HCT116 (cell line): ENCODE results near the gene ZNF804B. TPM values are rescaled to one million over a fixed set of nuclear protein-coding genes. Genes with fewer than 3 reads are reported as not detected.

ENCODE experiments used
- ATAC-seq: fragments of 200-7000 bp; cut with Tn5 transposase; 2 replicates; pipeline ENCODE4 v1.9.1; 2020; ENCODE audit warnings: mild to moderate bottlenecking, moderate library complexity
- BruUV-seq: library from RNA; stranded (reverse); fragments of 400-500 nt; replicated peaks from 2 replicates; lab custom pipeline; 2021; lab: Mats Ljungman, UMichigan
- CTCF ChIA-PET: fragments of 300-600 bp; sonication (Branson Sonifier 250); formaldehyde crosslinking; loops from one replicate; lab custom pipeline; 2021; ENCODE audit warnings: antibody characterized with exemption; lab: Charles Lee
- POLR2A ChIA-PET: fragments of 300-600, 350-600 bp; sonication (Branson Sonifier 250); formaldehyde crosslinking; loops from one replicate; lab custom pipeline; 2021; ENCODE audit warnings: antibody characterized with exemption; lab: Charles Lee
- RAD21 ChIA-PET, 2 experiments: fragments of 300-600 bp; sonication (Branson Sonifier 250); formaldehyde crosslinking; loops; one replicate each; lab custom pipeline; 2023; ENCODE audit warnings: low total read pairs in 2 of 2; ENCODE audit not compliant: uncharacterized antibody in 2 of 2, unreplicated experiment in 2 of 2, low non-redundant PET in 1 of 2; lab: Charles Lee
- DNase-seq: peaks from one replicate; pipeline ENCODE4 v3.0.0-alpha.2; 2010; ENCODE audit warnings: low read depth, low spot score
- H2AFZ ChIP-seq: fragments of 200-600 bp; shearing (Covaris generic), sonication (generic); 2 replicates; pipeline ENCODE4 v1.6.1; 2017; ENCODE audit warnings: low read depth, mixed run types, mixed read lengths, antibody characterized with exemption, low read length; ENCODE audit not compliant: poor library complexity, severe bottlenecking
- H3K27ac ChIP-seq: 2 replicates; pipeline ENCODE4 v1.5.1; 2012; ENCODE audit warnings: low read depth, low read length
- H3K27me3 ChIP-seq: fragments of 200-600 bp; sonication (generic); 2 replicates; pipeline ENCODE4 v1.6.1; 2016; ENCODE audit warnings: mixed run types, low read length, mixed read lengths; ENCODE audit not compliant: insufficient read depth
- H3K36me3 ChIP-seq, 2 experiments: fragments of 200-500 bp in 1 of 2; fragments of 200-600 bp in 1 of 2; sonication (Bioruptor generic) in 1 of 2; sonication (generic) in 1 of 2; 2 replicates each; pipeline versions ENCODE4 v1.5.1 to v1.6.1; 2014 to 2016; ENCODE audit warnings: low read length in 2 of 2, inconsistent platforms in 1 of 2, mixed read lengths in 1 of 2, mixed run types in 1 of 2; ENCODE audit not compliant: insufficient read depth in 2 of 2, control insufficient read depth in 1 of 2
- H3K4me1 ChIP-seq, 2 experiments: fragments of 200-600 bp in 1 of 2; sonication (generic) in 1 of 2; 2 replicates each; pipeline versions ENCODE4 v1.5.1 to v1.6.1; 2012 to 2017; ENCODE audit warnings: low read length in 2 of 2, inconsistent platforms in 1 of 2, mild to moderate bottlenecking in 1 of 2, mixed read lengths in 1 of 2, mixed run types in 1 of 2, moderate library complexity in 1 of 2; ENCODE audit not compliant: insufficient read depth in 2 of 2, control insufficient read depth in 1 of 2
- H3K4me2 ChIP-seq: fragments of 200-600 bp; sonication (generic); 2 replicates; pipeline ENCODE4 v1.6.1; 2017; ENCODE audit warnings: mixed run types, low read length, mixed read lengths
- H3K4me3 ChIP-seq, 2 experiments: fragments of 200-600 bp in 1 of 2; sonication (generic) in 1 of 2; replicated peaks in 1 of 2; 2 replicates each; pipeline ENCODE4 v1.5.1; 2011 to 2016; ENCODE audit warnings: low read length in 2 of 2, control low read depth in 1 of 2, low read depth in 1 of 2, mild to moderate bottlenecking in 1 of 2, mixed read lengths in 1 of 2, mixed run types in 1 of 2
- H3K79me2 ChIP-seq: fragments of 200-600 bp; sonication (generic); 2 replicates; pipeline ENCODE4 v1.6.1; 2017; ENCODE audit warnings: mild to moderate bottlenecking, mixed run types, low read length, moderate library complexity, mixed read lengths; ENCODE audit not compliant: insufficient read depth
- H3K9ac ChIP-seq: fragments of 200-600 bp; sonication (generic); 2 replicates; pipeline ENCODE4 v1.6.1; 2016; ENCODE audit warnings: low read length, mixed read lengths
- H3K9me2 ChIP-seq: fragments of 200-600 bp; sonication (generic), shearing (Covaris generic); 2 replicates; pipeline ENCODE4 v1.6.1; 2017; ENCODE audit warnings: mixed run types, mild to moderate bottlenecking, moderate library complexity; ENCODE audit not compliant: insufficient read depth
- H3K9me3 ChIP-seq, 2 experiments: fragments of 200-500 bp in 1 of 2; fragments of 200-600 bp in 1 of 2; sonication (Bioruptor generic) in 1 of 2; sonication (generic) in 1 of 2; 2 replicates each; pipeline ENCODE4 v1.6.1; 2014 to 2017; ENCODE audit warnings: low read length in 2 of 2, mixed read lengths in 2 of 2, inconsistent platforms in 1 of 2, low read depth in 1 of 2, mild to moderate bottlenecking in 1 of 2, mixed run types in 1 of 2, moderate library complexity in 1 of 2; ENCODE audit not compliant: control insufficient read depth in 1 of 2, insufficient read depth in 1 of 2
- H4K20me1 ChIP-seq: fragments of 200-600 bp; sonication (generic), shearing (Covaris generic); 2 replicates; pipeline ENCODE4 v1.6.1; 2017; ENCODE audit warnings: mixed run types, mild to moderate bottlenecking, moderate library complexity; ENCODE audit not compliant: insufficient read depth
- ATF3 ChIP-seq: IDR thresholded peaks from 2 replicates; pipeline ENCODE4 v1.6.1; 2012
- CBX3 ChIP-seq: IDR thresholded peaks from 2 replicates; pipeline ENCODE4 v1.6.1; 2012; ENCODE audit warnings: low read depth
- EGR1 ChIP-seq: IDR thresholded peaks from 2 replicates; pipeline ENCODE4 v1.6.1; 2012; ENCODE audit warnings: low read depth
- EZH2 ChIP-seq: fragments of 200-600 bp; sonication (generic); IDR thresholded peaks from 2 replicates; pipeline ENCODE4 v1.6.1; 2017; ENCODE audit warnings: antibody characterized with exemption, mixed run types
- EZH2phosphoT487 ChIP-seq: fragments of 200-600 bp; IDR thresholded peaks from 2 replicates; pipeline ENCODE4 v1.6.1; 2018; ENCODE audit warnings: antibody characterized with exemption, borderline replicate concordance
- JUND ChIP-seq: IDR thresholded peaks from 2 replicates; pipeline ENCODE4 v1.6.1; 2012
- MAX ChIP-seq: IDR thresholded peaks from 2 replicates; pipeline ENCODE4 v1.6.1; 2012
- POLR2AphosphoS5 ChIP-seq: IDR thresholded peaks from 2 replicates; pipeline ENCODE4 v1.6.1; 2011; ENCODE audit warnings: mild to moderate bottlenecking, low read depth, low read length, moderate library complexity
- REST ChIP-seq: IDR thresholded peaks from 2 replicates; pipeline ENCODE4 v1.6.1; 2012; ENCODE audit warnings: low read depth
- SIN3A ChIP-seq: IDR thresholded peaks from 2 replicates; pipeline ENCODE4 v1.6.1; 2012; ENCODE audit warnings: low read depth
- SP1 ChIP-seq: IDR thresholded peaks from 2 replicates; pipeline ENCODE4 v1.6.1; 2012; ENCODE audit warnings: low read depth
- SRF ChIP-seq: IDR thresholded peaks from 2 replicates; pipeline ENCODE4 v1.6.1; 2012; ENCODE audit warnings: low read depth
- YY1 ChIP-seq: IDR thresholded peaks from 2 replicates; pipeline ENCODE4 v1.6.1; 2011; ENCODE audit warnings: low read length, low read depth, moderate library complexity, mild to moderate bottlenecking; ENCODE audit not compliant: insufficient replicate concordance; ENCODE audit errors: extremely low read depth
- ZBTB33 ChIP-seq: IDR thresholded peaks from 2 replicates; pipeline ENCODE4 v1.6.1; 2011; ENCODE audit warnings: mild to moderate bottlenecking, low read length, moderate library complexity; ENCODE audit not compliant: insufficient replicate concordance; ENCODE audit errors: extremely low read depth
- ZFX ChIP-seq: fragments of 450-650 bp; IDR thresholded peaks from 2 replicates; pipeline ENCODE4 v1.6.1; 2017
- ZNF274 ChIP-seq: fragments of 200-500 bp; sonication (Bioruptor generic); IDR thresholded peaks from 2 replicates; pipeline ENCODE4 v1.6.1; 2014; ENCODE audit warnings: mild to moderate bottlenecking, low read depth, low read length, inconsistent platforms
- intact Hi-C: fragments of 100-400 bp; cut with micrococcal nuclease; formaldehyde crosslinking; loops from 2 replicates; pipeline ENCODE4 v1.10.0; 2022
- total RNA-seq: library from RNA; stranded (reverse); gene quantifications from one replicate; pipeline ENCODE4 v1.2.1, GENCODE V29; 2021; ENCODE audit not compliant: unreplicated experiment

Gene ZNF804B
- total RNA-seq, 1 experiment from 2014 or later = not detected

GRCh38 chr7:89311886-89312285 is 552.4 kb downstream of the ZNF804B start:
- H3K9me3 ChIP-seq = no peaks in the 10 kb centered on the region; a peak in 1 of 4 replicates
- H3K27me3 ChIP-seq = no peaks in the 10 kb centered on the region
- no peak overlapping the region for H3K4me2 ChIP-seq
- ATAC-seq = no peak
- H2AFZ ChIP-seq = no peak overlapping the region
- DNase-seq = no peak
- POLR2A ChIA-PET = no interaction called here
- no peaks in the 10 kb centered on the region for H3K79me2 ChIP-seq
- no peaks in the 10 kb centered on the region; a peak in 1 of 4 replicates for H3K4me1 ChIP-seq
- BruUV-seq = no TSS peak
- H4K20me1 ChIP-seq = no peaks in the 10 kb centered on the region
- TF ChIP-seq ZBTB33 (no peak), ZNF274 (no peak), JUND (no peak), REST (no peak), ATF3 (no peak), CBX3 (no peak), MAX (no peak), YY1 (no peak), EGR1 (no peak), SRF (no peak), SIN3A (no peak), EZH2phosphoT487 (no peak), POLR2AphosphoS5 (no peak), EZH2 (no peak), SP1 (no peak), ZFX (no peak)
- H3K27ac ChIP-seq = no peak overlapping the region
- no peaks in the 10 kb centered on the region for H3K36me3 ChIP-seq
- RAD21 ChIA-PET = no interaction called here
- CTCF ChIA-PET = no interaction called here
- intact Hi-C loops = no loop called here
- H3K9ac ChIP-seq = no peak overlapping the region
- no peaks in the 10 kb centered on the region for H3K9me2 ChIP-seq
- no peak overlapping the region for H3K4me3 ChIP-seq
